ENCODE results near the gene AK5. TPM values are rescaled to one million over a fixed set of nuclear protein-coding genes. Genes with fewer than 3 reads are reported as not detected.

AK5 gene
- total RNA-seq, 1 donor from 2014 or later: not detected

- Mint-ChIP-seq H3K27ac (no peak overlapping the region), H3K36me3 (ENCODE audit: low read depth) (no peaks in the 10 kb centered on the region), H3K27me3 (peaks cover 13% of the 10 kb centered on the region), H3K4me1 (no peaks in the 10 kb centered on the region), H3K4me3 (no peak overlapping the region), H3K9me3 (peaks cover 7% of the 10 kb centered on the region)
- POLR2A ChIA-PET: no interaction called here
- CTCF ChIA-PET: no interaction called here
- TF ChIP-seq CTCF (IDR thresholded peaks at IDR 0.05): no peak
- ATAC-seq (ENCODE audit: low read depth) (no peak), DNase-seq (no peak)
- intact Hi-C loops (cut with micrococcal nuclease): no loop called here
These were observed 42.5 kb upstream of the AK5 start for GRCh38 chr1:77239311-77239710.

- no peak overlapping the region for H3K27ac Mint-ChIP-seq
- ATAC-seq (ENCODE audit: low read depth): no peak
- intact Hi-C loops (cut with micrococcal nuclease): no loop called here
- H3K27me3 Mint-ChIP-seq: peaks cover 7% of the 10 kb centered on the region
- no peaks in the 10 kb centered on the region for H3K4me1 Mint-ChIP-seq
- H3K9me3 Mint-ChIP-seq: peaks cover 24% of the 10 kb centered on the region
- no peak for DNase-seq
- no peaks in the 10 kb centered on the region for H3K36me3 Mint-ChIP-seq (ENCODE audit: low read depth)
- ChIA-PET CTCF (no interaction called here), POLR2A (no interaction called here)
- no peak overlapping the region for H3K4me3 Mint-ChIP-seq
- TF ChIP-seq CTCF (IDR thresholded peaks at IDR 0.05): no peak
These were observed 36.0 kb upstream of the AK5 start for GRCh38 chr1:77245830-77246229.

- POLR2A ChIA-PET: no interaction called here
- TF ChIP-seq CTCF (IDR thresholded peaks at IDR 0.05): no peak
- ATAC-seq (ENCODE audit: low read depth): no peak
- Mint-ChIP-seq H3K9me3 (peaks cover 35% of the 10 kb centered on the region), H3K4me1 (no peaks in the 10 kb centered on the region), H3K27ac (no peak overlapping the region), H3K4me3 (no peak overlapping the region), H3K27me3 (peaks cover 2% of the 10 kb centered on the region), H3K36me3 (ENCODE audit: low read depth) (no peaks in the 10 kb centered on the region)
- intact Hi-C loops (cut with micrococcal nuclease): no loop called here
- CTCF ChIA-PET: no interaction called here
- DNase-seq: no peak
These were observed 31.7 kb upstream of the AK5 start for GRCh38 chr1:77250126-77250525.

- Mint-ChIP-seq H3K9me3 (peaks cover 41% of the 10 kb centered on the region), H3K27me3 (no peaks in the 10 kb centered on the region), H3K27ac (no peak overlapping the region), H3K4me1 (no peaks in the 10 kb centered on the region), H3K36me3 (ENCODE audit: low read depth) (no peaks in the 10 kb centered on the region), H3K4me3 (no peak overlapping the region)
- ChIA-PET CTCF (no interaction called here), POLR2A (no interaction called here)
- intact Hi-C loops (cut with micrococcal nuclease): no loop called here
- no peak for TF ChIP-seq CTCF (IDR thresholded peaks at IDR 0.05)
- DNase-seq: no peak
- no peak for ATAC-seq (ENCODE audit: low read depth)
These were observed 28.6 kb upstream of the AK5 start for GRCh38 chr1:77253211-77253610.

- H3K27me3 Mint-ChIP-seq: peaks cover 4% of the 10 kb centered on the region
- H3K27ac Mint-ChIP-seq: no peak overlapping the region
- intact Hi-C loops (cut with micrococcal nuclease): no loop called here
- H3K4me1 Mint-ChIP-seq: no peaks in the 10 kb centered on the region
- ChIA-PET CTCF (no interaction called here), POLR2A (no interaction called here)
- DNase-seq (no peak), ATAC-seq (ENCODE audit: low read depth) (no peak)
- H3K36me3 Mint-ChIP-seq (ENCODE audit: low read depth): no peaks in the 10 kb centered on the region
- H3K9me3 Mint-ChIP-seq: no peaks in the 10 kb centered on the region
- no peak for TF ChIP-seq CTCF (IDR thresholded peaks at IDR 0.05)
- H3K4me3 Mint-ChIP-seq: no peak overlapping the region
These were observed 18.1 kb upstream of the AK5 start for GRCh38 chr1:77263708-77264107.

Measured in activated B cell treated with CpG ODN at 0.5 μM for 24 hours (primary cell).